OCI-LY7 (cell line): ENCODE data around the gene LHPP.

ENCODE experiments used
- CTCF ChIP-seq: fragments of 200-600 bp; sonication (generic); conservative IDR thresholded peaks from 2 replicates; pipeline ENCODE4 v1.5.1; 2014; ENCODE audit warnings: mild to moderate bottlenecking, antibody characterized with exemption, low read length, moderate library complexity, mixed read lengths
- EZH2phosphoT487 ChIP-seq: fragments of 200-600 bp; sonication (generic); IDR thresholded peaks from 2 replicates; pipeline ENCODE4 v1.6.1; 2018; ENCODE audit warnings: low read depth, borderline replicate concordance, mild to moderate bottlenecking, mixed run types, antibody characterized with exemption, low read length, moderate library complexity, mixed read lengths

DNA sequence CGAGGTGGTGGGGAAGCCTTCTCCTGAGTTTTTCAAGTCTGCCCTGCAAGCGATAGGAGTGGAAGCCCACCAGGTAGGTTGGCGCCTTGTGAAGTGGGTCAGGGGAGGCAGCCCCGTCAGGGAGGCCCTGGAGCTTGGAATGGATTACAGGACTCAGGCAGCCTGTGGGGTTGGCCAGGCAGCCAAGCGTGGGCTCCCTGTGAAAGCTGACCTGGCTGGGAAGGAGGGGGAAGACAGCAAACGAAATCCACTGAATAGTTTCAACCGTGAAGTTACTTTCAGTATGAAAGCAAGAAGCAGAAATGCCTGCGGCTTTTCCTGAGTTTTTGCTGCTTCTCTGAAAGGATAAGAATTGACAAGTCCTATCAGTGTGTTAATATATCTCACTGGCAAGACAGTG, 36.4 kb downstream of the LHPP start:
- TF ChIP-seq CTCF: no peak
- no peak for TF ChIP-seq EZH2phosphoT487
